GM12878 (cell line): ENCODE measurements around the gene CFAP74. TPM values are rescaled to one million over a fixed set of nuclear protein-coding genes. Genes with fewer than 3 reads are reported as not detected.

Experiments used
- ATAC-seq: fragments of 200-7000 bp; cut with Tn5 transposase; 3 replicates; pipeline ENCODE4 v1.9.1; 2020; ENCODE audit warnings: mild to moderate bottlenecking, moderate library complexity
- BruUV-seq: library from RNA; stranded (reverse); fragments of 400-500 nt; replicated peaks from 2 replicates; lab custom pipeline; 2021; lab: Mats Ljungman, UMichigan
- CTCF ChIA-PET: fragments of 300-600 bp; sonication (Branson Sonifier 250); formaldehyde crosslinking; extraction: SDS; loops from one replicate; lab custom pipeline; 2021; ENCODE audit warnings: inconsistent platforms; lab: Yijun Ruan, JAX
- POLR2A ChIA-PET: fragments of 350-600 bp; formaldehyde crosslinking; extraction: SDS; loops from one replicate; lab custom pipeline; 2021; ENCODE audit warnings: inconsistent platforms; lab: Charles Lee
- RAD21 ChIA-PET: fragments of 300-600 bp; sonication (Branson Sonifier 250); formaldehyde crosslinking; loops from one replicate; lab custom pipeline; 2023; ENCODE audit warnings: antibody characterized with exemption; ENCODE audit not compliant: unreplicated experiment; lab: Charles Lee
- SMC1A ChIA-PET: fragments of 300-600 bp; sonication (Branson Sonifier 250); formaldehyde crosslinking; loops from one replicate; lab custom pipeline; 2023; ENCODE audit not compliant: unreplicated experiment, uncharacterized antibody; lab: Charles Lee
- DNase-seq: peaks from one replicate; pipeline ENCODE4 v3.0.0-alpha.2; 2011; ENCODE audit warnings: low read depth, low spot score
- FAIRE-seq: peaks from 3 replicates; lab custom pipeline; 2011; peaks lifted over from hg19 to GRCh38; lab: Jason Lieb, UNC
- H2AFZ ChIP-seq: 2 replicates; pipeline ENCODE4 v1.6.0; 2011; ENCODE audit warnings: low read depth, low read length, control low read depth; ENCODE audit not compliant: control insufficient read depth
- H3K27ac ChIP-seq: 2 replicates; pipeline ENCODE4 v1.5.1; 2011; ENCODE audit warnings: control low read depth; ENCODE audit not compliant: control insufficient read depth, insufficient read depth
- H3K27me3 ChIP-seq, 2 experiments: replicated peaks in 1 of 2; 2 replicates each; pipeline versions ENCODE4 v1.6.0 to v1.6.1; 2011; ENCODE audit warnings: low read length in 1 of 2; ENCODE audit not compliant: control insufficient read depth in 2 of 2, insufficient read depth in 2 of 2
- H3K36me3 ChIP-seq, 2 experiments: 2 replicates each; pipeline ENCODE4 v1.5.1; 2011; ENCODE audit warnings: low read length in 1 of 2; ENCODE audit not compliant: control insufficient read depth in 2 of 2, insufficient read depth in 2 of 2
- H3K4me1 ChIP-seq: 2 replicates; pipeline ENCODE4 v1.6.1; 2011; ENCODE audit warnings: mild to moderate bottlenecking, low read length, moderate library complexity, mixed read lengths; ENCODE audit not compliant: control insufficient read depth, insufficient read depth
- H3K4me2 ChIP-seq: 2 replicates; pipeline ENCODE4 v1.6.0; 2011; ENCODE audit warnings: control low read depth; ENCODE audit not compliant: control insufficient read depth, insufficient read depth
- H3K4me3 ChIP-seq: fragments of 200-600 bp; sonication (generic); 2 replicates; pipeline ENCODE4 v1.5.1; 2016
- H3K79me2 ChIP-seq: 2 replicates; pipeline ENCODE4 v1.6.0; 2011; ENCODE audit warnings: low read length; ENCODE audit not compliant: control insufficient read depth, insufficient read depth
- H3K9ac ChIP-seq: 2 replicates; pipeline ENCODE4 v1.8.0; 2011; ENCODE audit warnings: low read length, control low read depth, mixed read lengths; ENCODE audit not compliant: control insufficient read depth, insufficient read depth
- H3K9me3 ChIP-seq: replicated peaks from 3 replicates; pipeline ENCODE4 v1.5.1; 2011; ENCODE audit warnings: mild to moderate bottlenecking, low read length; ENCODE audit not compliant: control insufficient read depth, insufficient read depth
- H4K20me1 ChIP-seq: 2 replicates; pipeline ENCODE4 v1.6.0; 2011; ENCODE audit not compliant: control insufficient read depth, insufficient read depth
- BHLHE40 ChIP-seq, 2 experiments: fragments of 450-650 bp in 1 of 2; IDR thresholded peaks; 2 replicates each; pipeline ENCODE4 v1.6.1; 2011 to 2017; ENCODE audit warnings: low read depth in 2 of 2, borderline replicate concordance in 1 of 2, improper control_type of control experiment in 1 of 2, low read length in 1 of 2, mild to moderate bottlenecking in 1 of 2
- CEBPB ChIP-seq, 2 experiments: fragments of 150-350 bp in 1 of 2; IDR thresholded peaks; 2 replicates each; pipeline ENCODE4 v1.6.1; 2012 to 2014; ENCODE audit warnings: low read depth in 2 of 2, low read length in 2 of 2, borderline replicate concordance in 1 of 2, inconsistent platforms in 1 of 2
- CHD1 ChIP-seq: IDR thresholded peaks from 2 replicates; pipeline ENCODE4 v1.6.1; 2012; ENCODE audit warnings: low read depth, low read length, improper control_type of control experiment
- MLLT1 ChIP-seq: fragments of 450-650 bp; IDR thresholded peaks from 2 replicates; pipeline ENCODE4 v1.6.1; 2016; ENCODE audit warnings: mild to moderate bottlenecking
- MXI1 ChIP-seq: fragments of 150-350 bp; IDR thresholded peaks from 2 replicates; pipeline ENCODE4 v1.6.1; 2011; ENCODE audit warnings: low read depth, mild to moderate bottlenecking, inconsistent platforms, low read length, improper control_type of control experiment
- MYB ChIP-seq: fragments of 150-350 bp; IDR thresholded peaks from 2 replicates; pipeline ENCODE4 v1.6.1; 2014; ENCODE audit warnings: mild to moderate bottlenecking, low read depth, low read length, borderline replicate concordance
- STAT3 ChIP-seq: IDR thresholded peaks from 2 replicates; pipeline ENCODE4 v1.6.1; 2011; ENCODE audit warnings: low read depth, low read length, improper control_type of control experiment
- SUZ12 ChIP-seq: fragments of 200-600 bp; sonication (generic); IDR thresholded peaks from one replicate; pipeline ENCODE4 v1.6.1; 2018; ENCODE audit warnings: antibody characterized with exemption, mild to moderate bottlenecking; ENCODE audit not compliant: unreplicated experiment
- ZBTB11 ChIP-seq: fragments of 450-650 bp; formaldehyde crosslinking; IDR thresholded peaks from 2 replicates; pipeline ENCODE4 v1.5.0; 2022; ENCODE audit warnings: mild to moderate bottlenecking, missing genetic modification characterization
- WGBS: methylation state at CpG from one replicate; pipeline ENCODE4 v1.1.6; 2016; ENCODE audit warnings: low lambda C conversion rate; ENCODE audit not compliant: insufficient replicate concordance, insufficient coverage; ENCODE audit errors: missing lambda C conversion rate; 5-methylcytosine and 5-hydroxymethylcytosine counted together
- in situ Hi-C: fragments of 300-500 bp; cut with MboI; formaldehyde crosslinking; loops from 9 replicates; pipeline ENCODE4 v1.14.3; 2018; ENCODE audit warnings: mixed read lengths
- intact Hi-C: fragments of 100-400 bp; cut with micrococcal nuclease; formaldehyde crosslinking; loops from one replicate; pipeline ENCODE4 v1.14.2; 2022; ENCODE audit not compliant: unreplicated experiment
- polyA plus RNA-seq, 11 experiments: library from polyadenylated mRNA; depleted of rRNA in 4 of 11; unstranded in 6 of 11; stranded (reverse) in 5 of 11; fragments of >200 nt; fragmentation: Nextera tagmentation in 4 of 11; fragmentation: Illumina TruSeq in 1 of 11; extraction: Ambion mirVana in 4 of 11; extraction: Trizol in 1 of 11; gene quantifications; 1 replicate in 1 of 11; 2 replicates in 10 of 11; pipeline versions ENCODE4 v1.2.1 to v1.2.3, GENCODE V29; 2011 to 2016; ENCODE audit warnings: inconsistent platforms in 2 of 11, missing spikeins in 2 of 11, low read depth in 1 of 11
- total RNA-seq, 4 experiments: library from RNA; depleted of rRNA in 3 of 4; stranded (reverse); fragments of >200 nt in 3 of 4; fragmentation: Illumina TruSeq in 1 of 4; extraction: Trizol in 1 of 4; gene quantifications; 2 replicates each; pipeline versions ENCODE4 v1.2.1 to v1.2.3, GENCODE V29; 2013 to 2021
- TF ChIP-seq, protein P1 (sequence below), 3 experiments: IDR thresholded peaks in 2 of 3; conservative IDR thresholded peaks in 1 of 3; 2 replicates each; pipeline ENCODE4 v1.5.1; 2011; ENCODE audit warnings: low read depth in 3 of 3, low read length in 3 of 3, mild to moderate bottlenecking in 3 of 3, control low read depth in 2 of 3, moderate library complexity in 2 of 3, inconsistent platforms in 1 of 3, mixed read lengths in 1 of 3; ENCODE audit not compliant: control insufficient read depth in 2 of 3, insufficient read depth in 1 of 3; ENCODE audit errors: extremely low read depth in 1 of 3

The CFAP74 gene
- total and polyA plus RNA-seq, 10 of the 15 experiments (the other 5 are each of a cell fraction or from before 2014, with no cell fraction given): 0.01 TPM; not detected in 9

DNA sequence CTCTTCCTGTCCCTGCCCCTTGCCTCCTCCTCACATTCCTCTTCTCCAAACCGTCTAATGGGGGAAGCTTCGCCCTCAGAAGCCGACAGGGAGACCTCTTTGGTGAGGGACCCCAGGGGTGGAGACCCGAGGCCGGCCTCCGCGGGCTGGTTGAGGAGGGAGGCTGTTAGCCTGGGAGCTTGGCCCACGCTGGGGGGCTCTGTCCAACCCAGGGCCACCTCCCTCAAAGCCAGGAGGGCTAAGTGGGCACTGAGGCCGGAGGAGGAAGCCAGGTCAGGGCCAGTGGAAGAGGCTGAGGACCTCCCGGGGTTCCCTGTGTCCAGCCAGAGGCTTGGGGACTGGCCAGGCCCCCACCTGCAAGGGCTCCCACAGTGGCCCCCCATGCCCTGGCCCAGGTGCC, 20.9 kb upstream of the CFAP74 start:
- no peak for DNase-seq
- ChIA-PET POLR2A (no interaction called here), RAD21 (no interaction called here), SMC1A (no interaction called here), CTCF (no interaction called here)
- Histone ChIP-seq H3K9me3 (no peaks in the 10 kb centered on the region), H2AFZ (no peak overlapping the region), H3K4me2 (no peak overlapping the region), H3K36me3 (no peaks in the 10 kb centered on the region), H3K79me2 (no peaks in the 10 kb centered on the region), H3K4me1 (no peaks in the 10 kb centered on the region), H3K27me3 (no peaks in the 10 kb centered on the region; a peak in 1 of 4 replicates), H3K4me3 (no peak overlapping the region), H3K9ac (no peak overlapping the region), H4K20me1 (no peaks in the 10 kb centered on the region), H3K27ac (no peak overlapping the region)
- in situ Hi-C loops (no loop called here), intact Hi-C loops (no loop called here)
- WGBS: 19% methylated on average over 10 of the region's 10 CpGs
- FAIRE-seq: no peak
- no peak for ATAC-seq
- BruUV-seq: no TSS peak
- TF ChIP-seq CHD1: no peak

DNA sequence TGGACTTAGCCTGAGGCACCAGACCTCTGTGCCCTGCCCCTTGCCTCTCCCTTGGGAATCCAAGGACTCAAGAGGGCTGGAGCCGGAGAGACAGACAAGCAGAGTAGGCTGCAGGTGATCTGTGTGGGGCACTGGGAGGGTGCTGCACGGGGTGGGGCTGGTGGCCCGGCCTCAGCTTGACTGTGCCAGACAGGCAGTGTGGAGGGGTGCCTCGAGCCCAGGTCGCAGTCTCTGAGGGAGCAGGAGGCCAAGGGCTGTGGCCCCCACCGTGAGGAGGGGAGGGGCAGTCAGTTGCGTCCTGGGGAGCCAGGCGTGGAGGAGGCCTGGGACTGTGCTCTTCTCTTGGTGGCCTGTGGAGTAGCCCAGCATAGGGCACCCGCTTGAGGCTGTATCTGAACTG, 19.6 kb upstream of the CFAP74 start:
- SMC1A ChIA-PET: no interaction called here
- Histone ChIP-seq H3K27ac (no peak overlapping the region), H2AFZ (no peak overlapping the region), H4K20me1 (no peaks in the 10 kb centered on the region), H3K9ac (no peak overlapping the region), H3K9me3 (no peaks in the 10 kb centered on the region), H3K27me3 (peaks cover 0 to 3% of the 10 kb centered on the region in 2 experiments; a peak in 1 of 4 replicates), H3K36me3 (no peaks in the 10 kb centered on the region), H3K79me2 (no peaks in the 10 kb centered on the region), H3K4me1 (no peaks in the 10 kb centered on the region), H3K4me2 (no peak overlapping the region), H3K4me3 (no peak overlapping the region)
- RAD21 ChIA-PET: no interaction called here
- WGBS: 23% methylated on average over 9 of the region's 9 CpGs
- FAIRE-seq: no peak
- BruUV-seq: no TSS peak
- in situ Hi-C loops (no loop called here), intact Hi-C loops (no loop called here)
- ATAC-seq: no peak
- CTCF ChIA-PET: no interaction called here
- DNase-seq: no peak
- POLR2A ChIA-PET: no interaction called here
- TF ChIP-seq, protein P1, sequence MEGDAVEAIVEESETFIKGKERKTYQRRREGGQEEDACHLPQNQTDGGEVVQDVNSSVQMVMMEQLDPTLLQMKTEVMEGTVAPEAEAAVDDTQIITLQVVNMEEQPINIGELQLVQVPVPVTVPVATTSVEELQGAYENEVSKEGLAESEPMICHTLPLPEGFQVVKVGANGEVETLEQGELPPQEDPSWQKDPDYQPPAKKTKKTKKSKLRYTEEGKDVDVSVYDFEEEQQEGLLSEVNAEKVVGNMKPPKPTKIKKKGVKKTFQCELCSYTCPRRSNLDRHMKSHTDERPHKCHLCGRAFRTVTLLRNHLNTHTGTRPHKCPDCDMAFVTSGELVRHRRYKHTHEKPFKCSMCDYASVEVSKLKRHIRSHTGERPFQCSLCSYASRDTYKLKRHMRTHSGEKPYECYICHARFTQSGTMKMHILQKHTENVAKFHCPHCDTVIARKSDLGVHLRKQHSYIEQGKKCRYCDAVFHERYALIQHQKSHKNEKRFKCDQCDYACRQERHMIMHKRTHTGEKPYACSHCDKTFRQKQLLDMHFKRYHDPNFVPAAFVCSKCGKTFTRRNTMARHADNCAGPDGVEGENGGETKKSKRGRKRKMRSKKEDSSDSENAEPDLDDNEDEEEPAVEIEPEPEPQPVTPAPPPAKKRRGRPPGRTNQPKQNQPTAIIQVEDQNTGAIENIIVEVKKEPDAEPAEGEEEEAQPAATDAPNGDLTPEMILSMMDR (IDR thresholded peaks at IDR 0.05 in 2 of 3, conservative IDR thresholded peaks at IDR 0.05 in 1 of 3; ENCODE audit: control insufficient read depth in 2 of 3, extremely low read depth in 1 of 3, insufficient read depth in 1 of 3, low read depth in 3 of 3, low read length in 3 of 3): no peak
- no peak for TF ChIP-seq SUZ12
- no peak for TF ChIP-seq STAT3
- no peak for TF ChIP-seq ZBTB11 (CRISPR knock-in tag)
- no peak for TF ChIP-seq BHLHE40 (IDR thresholded peaks at IDR 0.05; ENCODE audit: borderline replicate concordance in 1 of 2, low read depth in 2 of 2, low read length in 1 of 2)
- no peak for TF ChIP-seq MLLT1
- TF ChIP-seq MYB: no peak
- TF ChIP-seq CEBPB (IDR thresholded peaks at IDR 0.05; ENCODE audit: borderline replicate concordance in 1 of 2, low read depth in 2 of 2, low read length in 2 of 2): no peak
- TF ChIP-seq MXI1: no peak
